Measurements from ENCODE around the gene CUZD1.

- TF ChIP-seq CTCF (conservative IDR thresholded peaks at IDR 0.05; ENCODE audit: low read length): no peak
- TF ChIP-seq EZH2phosphoT487 (IDR thresholded peaks at IDR 0.05; ENCODE audit: borderline replicate concordance): no peak
Measured at GRCh38 chr10:122798704-122799231, 46.9 kb downstream of the CUZD1 start.

Measured in Loucy (cell line).